UCSD-AML1 (cell line): ENCODE results near the gene RUSF1.

Experiments used
- DNase-seq: peaks from one replicate; lab custom pipeline; 2025; ENCODE audit not compliant: unreplicated experiment; lab: John Stamatoyannopoulos, UW

RUSF1 gene

GRCh38 chr16:31471875-31472708, 36.1 kb downstream of the RUSF1 start, which contains the start of gene TGFB1I1:
Gene TGFB1I1 (plus strand): TSS chr16:31472152. CDS start chr16:31472189, 37 bp downstream.
- DNase-seq: no peak

GRCh38 chr16:31471241-31471874, 36.8 kb downstream of the RUSF1 start:
- DNase-seq: no peak

- no peak for DNase-seq
Measured at GRCh38 chr16:31470615-31471014, 37.6 kb downstream of the RUSF1 start.

- DNase-seq: no peak
Measured at GRCh38 chr16:31467858-31468257, 40.3 kb downstream of the RUSF1 start.

- peak; percentile 76 for DNase-seq
Measured at GRCh38 chr16:31467151-31467773, 40.9 kb downstream of the RUSF1 start.

- DNase-seq: no peak
Measured at GRCh38 chr16:31466381-31466841, 41.8 kb downstream of the RUSF1 start.

GRCh38 chr16:31465788-31466370, 42.3 kb downstream of the RUSF1 start:
- no peak for DNase-seq

- DNase-seq: no peak
Measured at GRCh38 chr16:31464781-31465260, 43.4 kb downstream of the RUSF1 start.

GRCh38 chr16:31464348-31464769, 43.8 kb downstream of the RUSF1 start:
- no peak for DNase-seq

- DNase-seq: no peak
Measured at GRCh38 chr16:31461921-31462804, 46.0 kb downstream of the RUSF1 start.

- no peak for DNase-seq
Measured at GRCh38 chr16:31461201-31461920, 46.8 kb downstream of the RUSF1 start.

GRCh38 chr16:31460582-31461002, 47.6 kb downstream of the RUSF1 start:
- no peak for DNase-seq

- DNase-seq: peak; percentile 100
Measured at GRCh38 chr16:31459687-31460581, 48.3 kb downstream of the RUSF1 start.

GRCh38 chr16:31458844-31459686, 49.1 kb downstream of the RUSF1 start, which contains the start of gene ARMC5:
Gene ARMC5 (plus strand): TSS chr16:31459501. CDS start chr16:31459525, 24 bp downstream.
- peak; percentile 96 for DNase-seq

GRCh38 chr16:31458073-31458843, 49.9 kb downstream of the RUSF1 start:
- DNase-seq: peak; percentile 80

GRCh38 chr16:31456988-31457360, 51.2 kb downstream of the RUSF1 start:
- DNase-seq: no peak
